ENCODE results near the gene OR2Z1. TPM values are rescaled to one million over a fixed set of nuclear protein-coding genes. Genes with fewer than 3 reads are reported as not detected.

The OR2Z1 gene
- total RNA-seq, 1 donor from 2014 or later = not detected

- peaks cover 16% of the 10 kb centered on the region for H3K9me3 Mint-ChIP-seq
- H3K27me3 Mint-ChIP-seq (ENCODE audit: low read depth) = no peaks in the 10 kb centered on the region
- no peak for TF ChIP-seq CTCF (IDR thresholded peaks at IDR 0.05; ENCODE audit: unreplicated experiment)
- DNase-seq (ENCODE audit: low spot score in 2 of 2, unreplicated experiment in 2 of 2) = no peak
- H3K27ac Mint-ChIP-seq = no peak overlapping the region
- H3K4me1 Mint-ChIP-seq = no peaks in the 10 kb centered on the region
- H3K36me3 Mint-ChIP-seq = no peaks in the 10 kb centered on the region
- H3K4me3 Mint-ChIP-seq = no peak overlapping the region
Observed at GRCh38 chr19:8688930-8689329, 32.5 kb upstream of the OR2Z1 start.

GRCh38 chr19:8690753-8691539, 30.5 kb upstream of the OR2Z1 start:
- no peaks in the 10 kb centered on the region for H3K36me3 Mint-ChIP-seq

GRCh38 chr19:8695501-8695900, 25.9 kb upstream of the OR2Z1 start:
- Mint-ChIP-seq H3K4me1 (no peaks in the 10 kb centered on the region), H3K36me3 (no peaks in the 10 kb centered on the region)

More at GRCh38 chr19:8690753-8691539, 30.5 kb upstream of the OR2Z1 start:
- Mint-ChIP-seq H3K9me3 (peaks cover 23% of the 10 kb centered on the region), H3K27ac (no peak overlapping the region), H3K4me1 (no peaks in the 10 kb centered on the region), H3K4me3 (no peak overlapping the region), H3K27me3 (ENCODE audit: low read depth) (no peaks in the 10 kb centered on the region)
- TF ChIP-seq CTCF (IDR thresholded peaks at IDR 0.05; ENCODE audit: unreplicated experiment) = no peak
- no peak for DNase-seq (ENCODE audit: low spot score in 2 of 2, unreplicated experiment in 2 of 2)

GRCh38 chr19:8695911-8696310, 25.5 kb upstream of the OR2Z1 start:
- H3K4me3 Mint-ChIP-seq = no peak overlapping the region
- H3K36me3 Mint-ChIP-seq = no peaks in the 10 kb centered on the region
- peaks cover 21% of the 10 kb centered on the region for H3K9me3 Mint-ChIP-seq

More at GRCh38 chr19:8695501-8695900, 25.9 kb upstream of the OR2Z1 start:
- Mint-ChIP-seq H3K9me3 (peaks cover 22% of the 10 kb centered on the region), H3K27me3 (ENCODE audit: low read depth) (peaks cover 1% of the 10 kb centered on the region), H3K4me3 (no peak overlapping the region), H3K27ac (no peak overlapping the region)
- no peak for TF ChIP-seq CTCF (IDR thresholded peaks at IDR 0.05; ENCODE audit: unreplicated experiment)
- DNase-seq (ENCODE audit: low spot score in 2 of 2, unreplicated experiment in 2 of 2) = no peak

GRCh38 chr19:8696993-8697392, 24.4 kb upstream of the OR2Z1 start:
- no peak overlapping the region for H3K27ac Mint-ChIP-seq
- no peak overlapping the region for H3K4me3 Mint-ChIP-seq
- H3K27me3 Mint-ChIP-seq (ENCODE audit: low read depth) = peaks cover 1% of the 10 kb centered on the region
- H3K4me1 Mint-ChIP-seq = no peaks in the 10 kb centered on the region
- H3K36me3 Mint-ChIP-seq = no peaks in the 10 kb centered on the region
- H3K9me3 Mint-ChIP-seq = peaks cover 18% of the 10 kb centered on the region
- DNase-seq (ENCODE audit: low spot score in 2 of 2, unreplicated experiment in 2 of 2) = no peak
- no peak for TF ChIP-seq CTCF (IDR thresholded peaks at IDR 0.05; ENCODE audit: unreplicated experiment)

More at GRCh38 chr19:8695911-8696310, 25.5 kb upstream of the OR2Z1 start:
- DNase-seq (ENCODE audit: low spot score in 2 of 2, unreplicated experiment in 2 of 2) = no peak
- Mint-ChIP-seq H3K27me3 (ENCODE audit: low read depth) (peaks cover 1% of the 10 kb centered on the region), H3K4me1 (no peaks in the 10 kb centered on the region), H3K27ac (no peak overlapping the region)
- no peak for TF ChIP-seq CTCF (IDR thresholded peaks at IDR 0.05; ENCODE audit: unreplicated experiment)

Data from mesothelial cell of epicardium (in vitro differentiated cells).